GM21717 (cell line): ENCODE measurements around the gene CCK.

Experiments
- ATAC-seq: cut with Tn5 transposase; IDR thresholded peaks from one replicate; pipeline ENCODE4 v1.9.1; 2021; ENCODE audit warnings: mild to moderate bottlenecking, moderate library complexity; ENCODE audit not compliant: unreplicated experiment

The CCK gene

DNA sequence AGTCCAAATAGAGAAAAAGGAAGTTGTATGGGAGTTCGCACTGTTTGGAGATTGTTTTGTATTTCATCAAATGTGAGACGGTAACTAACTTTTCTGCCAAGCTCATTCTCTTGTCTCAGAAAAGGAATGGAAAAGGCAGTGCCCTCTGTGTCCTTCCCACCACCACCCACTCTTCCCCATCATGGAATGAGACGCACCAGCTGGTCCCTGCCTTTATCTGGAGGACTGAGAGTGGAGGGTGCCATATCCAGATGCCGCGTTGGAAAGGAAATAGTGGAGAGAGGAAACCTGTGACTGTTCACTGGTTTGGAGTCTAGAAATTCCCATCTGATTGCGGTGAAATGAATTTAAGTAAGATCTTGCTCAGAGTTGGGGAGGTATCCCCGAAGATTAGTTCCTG is 3.7 kb upstream of the CCK start:
- no peak for ATAC-seq

DNA sequence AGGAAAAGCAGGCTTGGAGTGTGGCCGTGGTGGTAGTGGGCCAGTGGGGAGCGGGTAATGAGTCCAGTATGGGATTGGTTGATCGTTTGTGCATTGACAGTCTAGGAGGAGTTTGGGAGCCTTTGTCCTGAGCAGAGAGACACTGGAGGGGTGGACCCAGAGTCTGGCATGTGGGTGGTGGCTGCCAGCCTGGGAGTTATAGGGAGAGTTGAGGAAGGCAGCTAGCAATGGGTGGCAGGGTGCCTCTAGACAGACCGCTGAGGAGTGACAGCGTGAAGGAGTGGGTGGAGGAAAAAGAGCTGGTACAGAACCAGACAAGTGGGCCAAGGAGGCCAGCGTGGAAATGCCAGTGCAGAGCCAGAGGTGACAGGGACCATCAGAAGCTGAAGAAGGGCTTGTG is 1.9 kb upstream of the CCK start:
- no peak for ATAC-seq

DNA sequence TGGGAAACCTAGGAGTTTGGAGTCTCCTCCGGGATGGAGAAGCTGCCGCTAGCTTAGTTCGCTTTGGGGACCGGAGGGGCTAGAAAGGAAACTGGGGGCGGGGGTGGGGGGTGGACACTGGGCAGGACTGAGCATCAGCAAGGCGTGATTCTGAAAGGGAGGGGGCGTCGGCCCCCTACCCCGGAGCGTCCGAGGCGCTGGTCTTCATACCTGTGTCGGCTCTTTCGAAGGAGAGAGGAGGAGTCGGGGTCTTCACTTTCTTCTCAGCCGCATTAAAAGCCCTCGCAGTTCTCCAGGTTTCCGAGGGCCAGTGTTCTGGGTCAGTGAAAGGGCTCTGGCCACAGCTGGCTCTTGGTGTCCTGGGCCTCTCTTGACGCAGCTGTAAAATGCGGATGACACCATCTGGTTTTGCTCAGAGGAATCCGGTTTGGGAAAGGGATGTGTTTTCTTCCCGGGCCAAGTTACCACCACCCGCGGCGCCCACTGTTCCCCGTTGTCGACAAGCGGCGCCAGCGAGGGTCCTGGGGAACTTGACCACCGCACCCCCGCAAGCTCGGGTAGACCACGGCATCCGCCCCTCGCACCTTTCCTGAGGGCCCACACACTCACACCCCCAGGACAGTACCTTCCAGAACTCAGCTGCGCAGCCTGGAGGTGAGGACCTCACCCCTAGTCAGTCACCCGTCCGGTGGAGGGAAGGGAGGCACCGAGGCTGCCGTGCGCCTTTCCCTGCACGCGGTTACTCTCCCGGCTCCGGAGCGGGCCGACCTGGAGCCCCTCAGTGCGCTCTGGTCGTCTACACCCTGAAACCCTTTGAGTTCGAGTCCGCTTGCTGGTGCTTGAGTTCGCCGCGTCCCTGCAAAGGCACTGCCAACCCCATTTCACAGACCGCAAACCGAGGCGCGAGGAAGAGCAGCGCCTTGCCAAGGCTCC is 660 bp downstream of the CCK start:
- no peak for ATAC-seq

DNA sequence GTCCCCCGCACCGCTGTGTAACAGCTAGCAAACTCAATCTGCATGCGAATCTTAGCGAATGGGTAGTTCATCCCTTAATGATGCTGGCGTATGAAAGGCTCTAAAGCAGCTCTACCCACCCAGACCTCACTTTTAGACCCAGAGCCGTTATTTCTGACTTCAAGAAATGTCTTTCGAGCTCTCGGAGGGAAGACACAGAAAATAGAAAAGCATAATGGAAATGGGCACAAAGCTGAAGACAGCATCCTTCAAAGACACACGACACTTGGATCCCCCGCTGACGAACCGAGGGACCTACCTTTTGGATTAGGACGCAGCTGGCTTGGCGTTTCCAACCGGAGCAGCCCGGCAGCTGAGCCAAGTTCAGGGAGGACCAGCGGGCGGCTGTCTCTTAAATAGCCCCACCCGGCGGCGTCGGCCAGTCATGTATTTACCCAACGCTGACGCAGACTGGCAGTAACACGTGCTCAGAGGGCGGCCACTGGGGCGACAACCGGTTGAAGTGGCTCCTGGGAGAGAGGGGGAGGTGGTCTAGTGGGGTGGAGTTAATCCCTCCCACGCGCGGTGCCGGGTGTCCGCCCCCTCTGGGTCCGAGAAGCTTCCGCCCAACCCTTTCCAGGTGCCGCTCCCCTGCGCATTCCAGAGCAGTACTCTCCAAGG is 1.5 kb downstream of the CCK start:
- no peak for ATAC-seq

DNA sequence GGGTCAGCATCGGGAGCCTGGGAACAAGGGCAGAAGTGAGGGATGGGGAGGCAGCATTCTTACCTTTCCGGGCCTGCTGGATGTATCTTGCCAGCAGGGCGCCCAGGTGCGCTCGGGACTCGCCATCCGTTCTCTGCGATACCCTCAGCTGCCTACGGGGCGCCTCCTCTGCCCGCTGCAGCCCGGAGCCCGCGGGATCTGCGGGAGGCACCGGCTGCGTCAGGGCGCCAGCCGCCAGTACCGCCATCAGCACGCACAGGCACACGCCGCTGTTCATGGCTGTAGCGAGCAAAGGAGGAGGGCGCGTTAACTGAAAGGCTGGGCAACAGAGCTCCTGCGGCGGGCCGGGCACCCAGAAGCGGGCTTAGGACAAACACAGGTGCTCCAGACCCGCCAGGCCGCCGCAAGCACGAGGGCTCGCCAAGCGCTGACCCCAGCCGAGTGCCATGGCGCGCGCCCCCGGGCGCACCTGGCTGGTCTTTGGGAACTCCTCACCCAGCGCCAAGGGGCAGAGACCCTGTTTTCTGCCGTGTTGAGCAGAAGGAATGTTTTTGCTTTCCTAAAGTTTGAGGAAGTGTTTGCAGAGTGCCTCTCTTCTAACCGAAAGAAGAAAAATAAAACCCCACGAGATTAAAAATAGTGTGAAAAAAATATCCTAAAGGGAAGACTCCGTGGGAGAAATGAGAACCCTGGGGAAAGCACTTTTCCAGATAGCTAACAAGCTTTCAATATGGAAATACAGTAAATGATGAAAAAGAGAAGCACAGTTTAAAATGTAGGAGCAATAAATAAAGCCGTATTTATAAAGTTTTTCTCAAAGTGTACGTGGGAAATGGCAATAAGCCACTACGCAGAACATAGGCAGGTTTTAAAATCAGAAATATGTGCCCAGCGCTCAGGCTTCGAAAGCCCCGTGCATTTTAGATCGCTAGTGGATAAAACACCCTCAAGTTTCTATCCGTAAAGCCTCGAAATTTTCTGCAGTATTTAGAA is 2.3 kb downstream of the CCK start:
- ATAC-seq: no peak

DNA sequence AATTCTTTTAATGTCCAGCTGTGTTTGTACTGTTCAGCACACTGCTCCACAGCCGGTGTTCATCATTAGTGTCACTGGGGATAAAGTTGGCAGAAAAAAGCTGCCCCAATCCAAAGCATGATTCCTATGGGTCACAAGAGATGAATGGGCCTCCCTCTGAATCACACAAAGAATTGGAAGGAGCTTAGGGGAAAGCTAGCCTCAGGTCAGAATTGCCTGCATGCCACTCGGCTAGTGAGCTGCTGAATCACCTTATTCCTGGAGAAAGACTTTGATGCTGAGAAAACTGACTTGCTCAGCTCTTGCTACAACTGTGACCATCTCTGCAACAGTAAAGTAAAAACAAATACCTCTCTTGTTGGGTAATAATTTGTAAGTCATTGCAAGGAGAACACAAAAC is 3.5 kb downstream of the CCK start:
- no peak for ATAC-seq

DNA sequence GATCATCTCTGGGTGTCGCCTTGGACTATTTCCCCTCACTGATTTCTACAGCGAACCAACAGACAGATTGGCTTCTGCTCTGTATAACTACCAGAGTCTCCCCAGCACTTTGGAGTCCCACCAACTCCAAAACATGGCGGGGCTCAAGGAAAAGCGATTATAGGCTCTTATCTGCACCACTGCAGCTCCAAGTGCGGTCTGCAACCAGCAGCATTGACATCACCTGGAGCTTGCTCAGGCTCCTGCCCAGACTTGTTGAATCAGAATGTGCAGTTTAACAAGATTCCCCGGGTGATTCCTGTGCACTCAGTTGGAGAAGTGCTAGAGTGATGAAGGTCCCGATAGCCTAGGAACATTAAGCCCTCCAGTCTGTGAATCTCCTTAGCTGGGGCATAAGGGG is 9.0 kb downstream of the CCK start:
- no peak for ATAC-seq

DNA sequence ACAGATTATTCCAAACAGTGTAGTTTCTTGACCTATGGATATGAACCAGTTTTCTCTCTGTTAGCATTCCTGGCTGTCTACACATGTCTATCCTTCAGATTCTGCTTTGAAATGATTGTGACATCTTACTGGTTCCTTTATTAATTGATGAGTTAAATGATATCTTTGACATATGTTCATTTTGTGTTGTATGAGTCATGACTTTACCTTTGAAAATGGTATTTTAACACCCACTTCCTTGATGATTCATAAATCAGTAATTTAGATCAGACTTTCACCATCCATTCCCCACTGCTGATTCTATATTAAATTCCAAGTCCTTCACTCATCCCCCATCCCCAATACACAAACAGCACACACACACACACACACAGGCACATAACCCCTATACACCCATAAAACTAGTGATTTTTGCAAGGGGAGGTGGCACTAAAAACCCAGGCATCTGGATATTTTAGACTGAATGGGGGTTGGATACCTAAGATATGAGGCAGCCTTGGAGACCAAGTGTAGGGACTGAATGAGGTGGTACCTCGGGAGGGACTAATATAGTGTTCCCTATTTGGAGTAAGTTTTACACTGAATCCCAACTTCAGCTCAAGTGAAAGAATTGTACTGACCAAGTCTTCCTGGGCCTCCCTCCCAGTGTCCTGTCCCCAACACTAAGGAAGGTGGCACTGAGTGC is 9.7 kb downstream of the CCK start:
- no peak for ATAC-seq

DNA sequence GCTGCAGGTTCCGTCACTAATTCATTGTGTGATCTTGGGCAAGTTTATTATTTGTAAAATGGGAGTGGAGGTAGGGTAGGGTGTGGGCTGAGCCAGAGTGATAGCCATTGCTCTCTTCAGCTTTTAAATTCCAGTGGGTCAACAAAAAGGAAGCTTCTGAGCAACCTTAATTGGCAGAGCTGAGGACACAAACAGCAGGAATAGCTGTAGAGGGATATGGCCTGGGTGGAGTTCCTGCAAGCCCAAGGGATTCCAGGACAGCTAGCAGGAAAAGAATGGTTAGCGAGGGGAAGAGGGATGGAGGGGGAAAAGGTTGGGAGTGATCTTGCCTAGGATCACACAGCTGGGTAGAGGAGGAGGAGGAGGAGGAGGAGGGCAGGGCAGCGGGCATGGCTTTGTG is 11.4 kb downstream of the CCK start:
- ATAC-seq: no peak

DNA sequence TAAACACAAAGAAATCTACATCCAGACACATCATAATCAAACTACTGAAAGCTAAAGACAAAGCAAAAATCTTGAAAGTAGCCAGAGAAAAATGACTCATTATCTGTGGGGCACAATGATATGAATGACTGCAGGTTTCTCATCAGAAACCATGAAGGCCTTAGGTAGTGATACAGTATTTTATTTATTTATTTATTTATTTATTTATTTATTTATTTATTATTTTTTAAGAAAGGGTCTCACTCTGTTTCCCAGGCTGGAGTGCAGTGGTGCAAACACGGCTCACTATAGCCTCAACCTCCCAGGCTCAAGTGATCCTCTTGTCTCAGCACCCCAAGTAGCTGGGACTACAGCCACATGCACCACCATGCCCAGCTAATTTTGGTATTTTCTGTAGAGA is 15.2 kb downstream of the CCK start:
- ATAC-seq: no peak

DNA sequence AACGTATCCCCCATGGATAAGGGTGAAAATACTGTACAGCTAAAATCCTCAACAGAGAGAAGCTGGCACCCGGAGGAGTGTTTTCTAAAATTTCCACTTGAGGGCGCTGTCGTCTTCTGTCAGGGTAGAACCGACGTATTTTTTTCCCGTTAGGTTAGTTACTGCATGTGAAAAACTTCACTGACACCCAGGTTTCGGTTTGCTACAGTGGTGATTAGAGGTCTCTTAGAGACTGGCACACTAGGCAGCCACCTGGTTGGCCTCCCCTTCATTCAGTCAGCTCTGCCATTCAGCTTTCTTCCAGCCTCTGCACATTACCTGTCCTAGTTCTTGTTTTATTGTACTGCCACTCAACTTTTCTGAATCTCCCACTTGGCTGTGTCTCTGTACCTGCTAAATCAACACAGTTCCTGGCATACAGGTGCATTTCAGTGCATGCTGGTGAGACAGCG is 18.4 kb downstream of the CCK start:
- ATAC-seq: no peak

DNA sequence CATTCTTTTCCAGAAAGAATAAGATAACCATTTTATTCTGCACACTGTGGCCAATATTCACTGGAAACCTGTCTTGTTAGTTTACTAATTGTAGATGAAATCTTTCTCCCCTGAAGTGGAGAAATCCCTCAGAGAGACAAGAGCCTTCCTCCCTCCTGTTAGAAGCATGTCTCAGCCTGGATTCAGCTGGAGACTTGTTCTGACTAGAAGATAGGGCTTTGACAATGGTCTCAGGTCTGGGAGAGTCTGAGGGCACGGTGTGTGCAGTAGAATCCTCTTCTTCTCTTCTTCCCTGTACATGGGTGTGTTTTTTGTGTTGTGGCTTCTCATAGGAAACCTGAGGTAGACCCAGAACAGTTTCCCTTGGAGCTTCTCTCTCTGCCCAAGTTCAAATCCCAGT is 19.9 kb downstream of the CCK start:
- no peak for ATAC-seq

DNA sequence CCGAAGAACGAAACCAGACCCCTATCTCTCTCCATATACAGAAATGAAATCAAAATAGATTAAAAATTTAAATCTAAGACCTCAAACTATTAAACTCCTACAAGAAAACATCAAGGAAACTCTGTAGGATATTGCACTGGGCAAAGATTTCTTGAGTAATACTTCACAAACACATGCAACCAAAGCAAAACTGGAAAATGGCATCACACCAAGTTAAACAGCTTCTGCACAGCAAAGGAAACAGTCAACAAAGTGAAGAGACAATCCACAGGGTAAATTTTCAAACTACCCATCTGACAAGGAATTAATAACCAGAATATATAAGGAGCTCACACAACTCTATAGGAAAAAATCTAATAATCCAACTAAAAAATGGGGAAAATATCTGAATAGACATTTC is 29.4 kb downstream of the CCK start:
- no peak for ATAC-seq

DNA sequence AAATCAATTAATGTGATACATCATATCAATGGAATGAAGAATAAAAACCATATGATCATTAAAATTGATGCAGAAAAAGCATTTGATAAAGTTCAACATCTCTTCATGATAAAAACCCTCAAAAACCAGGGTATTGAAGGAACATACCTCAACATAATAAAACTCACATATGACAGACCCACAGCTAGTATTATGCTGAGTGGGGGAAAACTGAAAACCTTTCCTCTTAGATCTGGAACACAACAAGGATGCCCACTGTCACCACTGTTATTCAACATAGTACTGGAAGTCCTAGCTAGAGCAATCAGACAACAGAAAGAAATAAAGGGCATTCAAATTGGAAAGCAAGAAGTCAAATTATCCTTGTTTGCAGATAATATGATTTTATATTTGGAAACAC is 30.5 kb downstream of the CCK start:
- no peak for ATAC-seq

DNA sequence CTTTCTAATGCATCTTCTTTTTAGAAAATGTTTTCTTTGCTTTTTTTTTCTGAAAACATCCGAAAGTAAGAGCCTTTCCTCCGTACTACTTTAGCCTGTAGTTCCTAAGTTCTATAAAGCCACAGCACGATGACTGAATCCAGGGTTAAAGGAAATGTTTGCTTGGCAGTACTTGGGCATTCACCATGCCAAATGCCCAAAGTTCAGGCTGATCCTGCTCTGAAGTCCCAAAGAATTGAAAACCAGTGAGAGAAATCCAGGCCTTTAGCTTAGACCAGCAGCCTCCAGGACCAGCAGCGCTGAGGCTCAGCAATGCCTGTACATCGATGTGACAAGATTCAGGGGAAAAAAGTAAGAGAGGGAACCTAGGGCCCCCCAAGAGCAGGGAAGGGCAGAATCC is 35.1 kb downstream of the CCK start:
- no peak for ATAC-seq

DNA sequence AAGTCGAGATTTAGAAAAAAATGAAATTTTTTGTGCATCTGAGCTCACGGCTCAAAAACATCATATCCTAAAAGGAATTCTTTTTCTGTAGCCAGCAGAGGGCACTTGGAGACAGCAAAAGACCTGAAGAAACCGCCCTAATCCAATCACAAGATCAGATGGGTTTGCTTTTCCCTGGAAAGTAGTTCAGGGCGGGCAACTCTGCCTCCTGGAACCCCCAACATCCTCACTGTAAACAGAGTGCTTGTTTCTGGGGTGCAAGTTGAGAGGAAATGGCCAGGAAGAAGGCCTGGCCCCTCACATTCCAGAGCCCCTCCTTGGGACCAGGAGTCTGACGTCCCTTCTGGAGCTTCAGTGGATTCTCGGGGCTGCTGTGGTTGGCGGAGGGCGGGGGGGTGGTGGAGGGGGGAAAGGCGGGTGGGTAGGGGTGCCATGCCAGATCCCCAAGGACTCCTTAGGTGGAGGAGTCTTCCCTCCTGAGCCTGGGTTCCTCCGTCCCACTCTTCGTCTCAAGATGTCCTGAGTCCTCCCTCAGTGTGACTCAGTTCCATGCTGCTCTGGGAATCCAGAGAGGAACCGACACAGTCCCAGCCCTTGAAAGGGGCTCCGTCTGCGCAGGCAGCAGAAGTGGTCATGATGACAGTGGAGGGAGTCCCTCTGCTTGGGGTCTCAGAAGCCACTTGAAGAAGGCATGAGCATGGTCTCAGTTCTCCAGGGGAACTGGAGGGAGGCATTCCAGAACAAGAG is 35.9 kb downstream of the CCK start:
- ATAC-seq: no peak

DNA sequence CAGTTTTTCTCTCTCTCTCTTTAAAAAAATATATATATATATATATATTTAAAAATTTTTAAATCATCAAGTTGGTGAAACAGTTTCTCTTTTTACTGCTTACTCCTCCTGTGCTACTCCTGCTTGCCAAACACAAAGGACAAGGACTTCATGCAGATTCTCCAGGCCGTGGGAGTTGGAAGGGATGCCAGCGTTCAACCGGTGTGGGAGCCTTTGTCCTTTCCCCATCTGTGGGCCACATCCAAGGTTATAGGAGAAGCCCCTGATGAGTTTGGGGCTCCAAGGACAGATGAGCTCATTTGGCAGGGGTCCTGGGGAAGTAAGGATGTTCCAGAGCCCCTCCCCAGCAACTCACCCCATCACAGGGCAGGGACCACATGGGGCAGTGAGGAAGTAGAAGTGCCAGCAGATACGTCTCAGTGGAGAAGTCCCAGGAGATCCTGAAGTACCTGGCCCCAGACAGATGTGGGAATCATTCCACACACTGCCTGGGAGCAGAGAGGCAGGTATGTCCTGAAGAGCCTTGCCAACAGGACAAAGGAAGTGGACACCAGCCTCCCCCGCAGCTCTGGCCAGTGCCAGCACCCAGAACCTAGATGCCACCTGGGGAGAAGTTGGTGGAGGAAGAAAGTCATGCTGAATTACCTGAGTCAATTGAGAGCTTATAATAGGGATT is 36.6 kb downstream of the CCK start:
- no peak for ATAC-seq

DNA sequence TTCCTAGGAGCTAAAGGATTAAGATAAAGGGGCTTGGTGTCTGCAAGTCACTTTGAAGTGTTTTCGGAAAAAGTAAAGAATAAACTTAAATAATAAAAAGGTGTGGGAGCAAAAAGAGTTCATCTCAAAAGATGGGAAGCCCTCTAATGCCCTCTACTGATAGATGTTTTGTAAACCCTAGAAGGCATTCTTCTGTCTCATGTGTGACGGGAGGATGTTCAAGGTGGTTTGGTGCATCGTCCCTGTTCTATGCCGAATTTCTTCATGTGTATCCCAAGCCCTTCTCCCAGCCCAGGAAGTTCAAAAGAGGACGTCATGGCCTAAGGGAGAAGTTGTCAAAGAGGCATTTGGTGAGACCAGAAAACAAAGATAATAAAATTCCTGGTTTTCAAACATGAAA is 37.2 kb downstream of the CCK start:
- no peak for ATAC-seq
